CD4-positive, alpha-beta T cell treated with Interleukin-15 for 1 hour (primary cell): ENCODE results near the gene LIPM.
"Not testable (repeated sequence)": the region's sequence is repeated elsewhere in the genome, so short reads cannot be mapped to it uniquely, and the experiment has no call there.

Experiments used
- DNase-seq: peaks from one replicate; pipeline ENCODE4 v3.0.0-alpha.2; 2020

Gene LIPM

DNA sequence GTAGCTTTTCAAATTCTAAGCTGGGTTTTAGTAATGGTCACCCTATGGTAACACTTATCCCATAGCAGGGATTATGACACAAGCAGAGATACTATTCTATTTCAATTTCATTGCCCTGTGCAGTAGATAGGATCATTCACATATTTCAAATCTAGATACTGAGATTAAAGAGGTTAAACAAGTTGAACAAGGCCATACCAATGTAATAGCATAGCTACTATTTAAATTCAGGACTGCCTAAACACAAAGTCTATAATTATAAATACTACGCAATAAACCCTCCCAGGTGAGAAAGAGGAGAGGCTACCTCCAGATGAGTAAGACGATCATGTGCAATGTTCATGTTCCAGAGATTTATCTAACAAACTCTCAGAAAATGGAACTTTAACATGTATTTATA lies 1.1 kb downstream of the LIPM start:
- DNase-seq = no peak

DNA sequence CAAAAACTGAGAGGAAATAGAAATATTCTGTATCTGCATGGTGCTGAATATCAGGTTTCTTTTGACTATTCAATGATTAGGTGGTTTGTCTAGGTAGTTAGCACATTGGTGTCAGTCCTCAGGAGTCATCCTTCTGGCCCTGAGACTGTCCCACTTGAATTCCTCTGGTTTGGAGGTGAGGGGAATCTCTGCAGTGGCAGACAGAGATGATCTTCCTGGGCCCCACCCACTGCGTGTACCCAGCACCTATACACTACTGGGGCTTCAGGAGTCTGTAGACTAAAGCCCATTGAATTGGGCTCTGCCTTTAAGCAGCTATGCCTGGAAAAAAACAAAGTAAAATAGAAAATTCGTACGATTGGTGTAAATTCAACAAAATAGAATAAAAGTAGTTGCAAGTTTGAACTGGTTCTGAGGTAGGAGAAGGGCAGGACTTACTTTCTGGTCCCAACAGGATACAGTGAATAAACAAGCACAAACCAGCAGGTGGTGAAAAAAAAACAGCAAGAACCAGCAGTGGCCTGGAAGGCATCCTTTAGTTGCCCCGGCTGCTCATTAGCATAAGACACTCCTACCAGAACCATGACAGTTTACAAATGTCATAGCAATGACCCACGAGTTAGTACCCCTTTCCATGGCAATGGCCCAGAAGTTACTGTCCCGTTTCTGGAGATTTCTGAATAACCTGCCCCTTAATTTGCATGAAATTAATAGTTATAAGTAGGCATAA lies 1.7 kb downstream of the LIPM start:
- no peak for DNase-seq

DNA sequence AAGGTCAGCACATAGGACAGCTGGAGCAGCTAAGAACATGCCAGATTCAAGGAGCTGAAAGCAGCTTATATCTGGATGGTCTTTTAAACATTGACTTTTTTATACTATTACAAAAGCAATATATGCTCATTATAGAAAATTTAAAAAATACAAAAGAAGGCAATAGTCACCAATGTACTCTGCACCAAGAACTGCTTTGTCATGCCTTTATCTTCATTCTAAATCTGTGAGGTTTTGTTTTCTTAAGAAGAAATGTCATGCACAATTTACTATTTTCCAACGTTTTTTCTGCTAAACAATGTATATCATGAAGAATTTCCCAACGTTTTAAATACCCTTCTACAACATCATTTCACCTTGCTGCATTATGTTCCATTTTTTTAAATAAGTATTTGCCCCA lies 2.8 kb downstream of the LIPM start:
- no peak for DNase-seq

DNA sequence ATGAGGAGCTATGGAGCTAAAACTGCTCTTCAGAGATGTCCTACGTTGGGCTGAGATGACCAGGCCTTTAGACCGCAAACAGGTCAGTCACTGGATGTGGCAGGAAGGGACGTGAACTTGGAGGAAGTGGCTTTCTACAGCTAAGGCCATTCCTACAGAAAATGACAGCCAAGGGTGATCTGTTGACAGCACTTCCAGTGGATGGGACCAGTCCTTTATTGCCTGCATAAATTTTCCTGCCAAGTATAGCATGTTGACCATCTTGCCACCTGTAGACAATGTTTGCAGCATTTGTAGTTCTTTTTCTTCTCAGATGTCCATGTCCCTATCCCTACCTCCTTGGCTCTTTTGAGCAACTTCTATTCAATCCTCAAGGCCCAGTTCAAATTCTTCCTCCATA lies 3.4 kb downstream of the LIPM start:
- DNase-seq = no peak

DNA sequence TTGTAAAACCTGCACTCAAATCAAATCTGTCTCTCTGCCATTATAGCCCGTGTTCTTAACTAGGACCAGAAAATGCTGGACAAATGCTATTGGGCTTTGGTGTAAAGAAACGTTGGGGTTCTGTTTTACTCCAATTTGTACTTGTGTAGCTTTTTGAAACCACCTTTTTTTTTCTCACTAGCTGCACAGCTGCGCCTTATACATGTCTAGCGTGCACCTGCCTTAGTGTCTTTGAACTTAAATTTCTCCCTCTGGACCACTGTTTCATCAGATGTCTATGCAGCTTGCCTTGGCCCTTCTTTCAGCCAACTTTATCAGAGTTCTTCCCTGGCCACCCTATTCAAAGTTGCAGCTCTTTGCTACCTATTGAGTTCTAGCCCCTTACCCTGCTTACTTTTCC lies 7.1 kb downstream of the LIPM start:
- no peak for DNase-seq

DNA sequence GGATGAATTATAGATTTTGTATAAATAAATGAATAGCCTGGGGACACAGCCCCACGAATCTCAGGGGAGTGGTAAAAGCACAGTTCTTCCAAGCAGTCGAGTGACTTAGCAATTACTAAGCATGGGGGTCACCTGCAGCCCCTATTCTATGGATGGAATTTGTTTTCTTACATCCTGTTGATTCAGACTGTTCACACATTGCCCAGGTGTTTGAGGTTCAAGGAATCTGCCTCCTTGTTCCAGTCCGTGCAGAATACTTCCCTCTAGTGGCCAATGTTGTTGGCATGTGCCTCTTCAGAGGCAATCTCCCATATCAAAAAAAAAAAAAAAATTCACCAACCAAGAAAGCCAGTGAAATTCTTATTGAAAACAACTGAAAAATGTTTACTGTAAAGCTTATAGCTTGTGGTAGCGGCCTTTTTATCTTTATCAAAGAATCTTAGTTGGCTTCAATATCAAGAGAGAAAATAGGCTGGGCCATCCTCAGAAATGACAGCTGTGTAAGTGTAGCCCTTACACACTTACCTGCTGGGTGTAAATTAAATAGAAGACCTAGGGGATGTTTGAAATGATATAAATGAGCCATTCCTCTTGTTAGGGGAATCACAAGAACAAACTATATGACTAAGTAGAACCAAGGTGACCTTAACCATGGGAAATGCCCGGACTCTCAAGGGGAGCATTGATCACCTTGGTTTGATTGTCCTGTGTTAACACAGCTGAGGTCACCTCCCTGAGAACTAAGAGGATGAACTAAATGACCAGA lies 7.8 kb downstream of the LIPM start:
- peak; percentile 25 for DNase-seq

DNA sequence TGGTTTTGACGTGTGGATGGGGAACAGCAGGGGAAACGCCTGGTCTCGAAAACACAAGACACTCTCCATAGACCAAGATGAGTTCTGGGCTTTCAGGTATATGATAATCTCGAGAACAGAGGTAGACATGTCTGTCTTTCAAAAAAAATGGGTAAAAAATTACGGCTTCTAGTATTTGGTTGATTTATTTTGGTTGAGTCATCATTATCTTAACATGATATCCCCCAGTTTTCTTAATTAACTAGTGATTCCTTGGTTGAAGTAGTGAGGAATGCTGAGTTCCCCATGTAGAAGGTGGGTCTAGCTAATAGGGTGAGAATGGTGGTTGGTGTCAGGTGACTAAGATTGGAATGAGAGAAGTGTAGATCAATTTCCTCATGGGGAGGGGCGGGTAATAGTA lies 10.7 kb downstream of the LIPM start:
- no peak for DNase-seq

DNA sequence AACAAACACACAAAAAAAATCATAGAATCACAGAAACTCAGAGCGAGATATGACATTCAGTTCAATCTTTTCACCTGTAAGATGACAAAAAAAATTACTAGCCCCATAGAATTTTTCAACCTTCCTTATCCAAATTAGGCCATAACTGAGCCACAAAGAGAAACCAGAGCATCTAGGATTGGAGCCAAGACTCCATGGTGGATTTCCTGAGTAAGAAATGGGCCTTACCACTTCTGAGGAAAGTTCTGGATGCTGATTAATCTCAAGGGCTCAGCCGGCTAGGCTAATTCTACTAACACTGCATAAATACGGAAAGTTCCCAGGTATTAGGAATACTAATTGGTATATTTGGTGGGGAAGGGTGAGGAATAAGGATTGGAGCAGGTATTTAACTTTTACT lies 16.8 kb downstream of the LIPM start:
- DNase-seq = no peak

DNA sequence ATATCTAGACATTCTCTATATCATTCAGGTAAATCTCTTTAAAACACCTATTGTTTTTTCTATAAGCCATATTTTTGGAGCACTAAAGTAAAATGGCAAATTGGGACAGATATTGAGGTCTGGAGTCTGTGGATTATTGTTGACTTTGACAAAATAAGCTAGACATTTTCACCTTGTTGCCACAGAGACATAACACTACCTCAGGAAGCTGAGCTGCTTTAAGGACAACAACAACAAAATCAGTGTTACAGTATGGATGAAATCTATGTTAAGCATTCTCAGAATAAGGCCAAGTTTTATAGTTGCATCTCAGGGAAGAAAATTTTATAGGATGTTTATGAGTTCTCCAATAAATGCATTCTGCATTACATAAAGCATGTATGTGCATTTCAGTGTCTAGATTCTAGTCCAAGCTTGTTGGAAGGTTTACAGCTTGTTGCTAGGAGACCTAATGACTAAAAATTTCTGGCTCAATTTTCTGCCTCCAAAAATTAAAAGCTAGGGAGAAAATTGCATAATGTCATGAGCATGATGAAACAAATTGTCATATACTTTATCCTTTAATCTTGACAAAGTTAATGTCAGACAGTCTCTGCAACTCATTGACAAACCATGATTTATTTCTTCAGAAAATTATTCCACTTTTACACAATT lies 18.3 kb downstream of the LIPM start:
- no peak for DNase-seq

DNA sequence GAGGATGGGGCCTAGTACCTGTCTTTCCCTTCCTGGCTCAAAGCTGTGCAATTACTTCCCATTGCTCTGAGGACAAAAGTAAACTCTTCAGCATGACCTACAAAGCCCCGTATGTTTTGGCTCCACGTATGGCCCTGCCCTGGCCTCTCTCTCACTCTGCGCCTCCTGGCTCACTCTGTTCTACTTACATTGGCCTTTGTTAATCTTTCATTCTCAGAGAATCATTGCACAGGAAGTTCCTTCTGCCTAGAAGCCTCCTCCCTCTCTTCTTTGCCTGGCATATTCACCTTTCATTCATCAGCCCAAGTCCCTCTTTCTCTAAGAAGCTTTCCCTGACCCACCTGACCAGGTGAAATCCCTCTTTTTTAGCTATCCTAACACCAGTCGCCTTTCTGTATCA lies 23.9 kb downstream of the LIPM start:
- no peak for DNase-seq

DNA sequence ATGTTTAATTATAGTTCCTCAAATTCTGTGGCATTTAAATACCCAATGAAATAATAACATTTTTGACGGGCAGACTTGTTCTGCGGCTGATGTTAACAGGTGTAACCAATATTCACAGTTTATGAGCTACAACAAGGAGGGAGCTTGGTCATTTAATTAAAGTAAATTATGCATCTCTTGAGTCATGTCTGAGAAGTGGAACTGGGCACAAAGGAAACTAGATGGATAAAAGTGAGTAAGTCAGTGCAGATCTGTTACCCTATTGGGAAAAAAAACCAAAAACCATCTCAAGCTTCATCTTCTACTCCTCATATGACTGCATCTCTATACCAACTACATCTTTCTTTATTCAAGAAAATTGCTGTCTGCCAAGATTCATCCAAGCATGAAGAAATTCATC lies 25.1 kb downstream of the LIPM start:
- no peak for DNase-seq

DNA sequence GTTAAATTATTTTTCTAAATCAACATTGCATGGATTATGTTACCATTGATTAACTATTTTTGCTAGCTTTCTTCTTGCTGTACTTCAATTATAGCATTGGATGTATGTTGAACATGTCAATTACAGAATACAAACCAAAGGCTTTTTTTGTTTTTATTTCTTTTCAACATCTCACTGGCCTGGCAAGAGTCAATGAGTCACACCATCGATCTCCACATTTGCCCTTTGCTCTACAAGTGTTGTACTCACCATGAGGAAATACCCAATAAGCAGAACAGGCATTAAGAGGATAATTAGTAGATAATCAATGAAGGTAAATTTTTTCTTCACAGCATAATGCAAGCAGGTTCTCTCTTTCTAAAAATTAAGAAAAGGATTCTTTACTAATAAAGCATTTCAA lies 25.8 kb downstream of the LIPM start:
- no peak for DNase-seq

DNA sequence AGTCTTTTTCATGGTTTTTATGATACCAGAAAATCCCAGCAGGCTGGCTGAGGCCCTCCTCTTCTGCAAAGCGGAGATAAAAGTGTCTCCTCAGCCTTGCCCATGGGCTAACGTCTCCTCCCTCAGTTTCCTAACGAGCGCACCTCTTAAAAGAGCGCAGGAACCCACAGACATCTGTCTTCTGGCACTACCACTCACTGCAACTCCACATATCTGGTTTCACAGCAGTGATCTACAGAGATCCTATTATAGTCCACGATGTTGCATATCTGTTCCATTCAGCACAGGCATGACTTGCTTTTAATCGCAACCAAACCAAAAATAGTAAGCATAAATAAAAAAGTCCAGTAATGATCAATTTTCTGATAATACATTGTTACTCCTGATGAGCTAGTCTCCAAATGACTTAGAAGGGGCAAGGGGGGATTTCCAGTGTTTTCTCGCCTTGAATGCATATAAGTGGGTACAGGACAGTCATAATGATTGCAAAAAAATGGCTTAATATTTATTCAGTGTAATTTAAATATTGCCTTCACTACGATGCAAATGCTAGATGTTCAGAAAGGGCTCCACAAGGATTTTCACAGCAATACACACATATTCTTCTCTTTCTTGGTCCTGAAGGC lies 28.2 kb downstream of the LIPM start:
- DNase-seq = no peak

DNA sequence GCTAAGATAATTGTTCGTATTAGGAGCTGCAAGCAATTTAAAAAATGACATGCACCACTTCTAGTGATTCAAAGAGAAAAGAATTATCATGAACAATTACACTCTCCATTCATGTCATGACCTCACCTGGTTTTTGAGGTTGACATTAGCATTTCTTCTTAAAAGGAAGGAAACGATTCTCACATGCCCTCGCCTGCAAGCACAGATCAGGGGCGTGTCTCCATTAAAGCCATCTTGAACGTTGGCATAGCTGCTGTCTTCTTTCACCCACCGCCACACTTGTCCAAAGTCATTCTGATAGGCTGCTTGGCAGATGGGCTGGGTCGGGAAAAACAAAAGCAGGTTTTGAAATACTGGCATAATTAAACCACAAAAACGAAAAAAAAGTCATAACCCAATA lies 29.2 kb downstream of the LIPM start:
- DNase-seq = peak; percentile 50

DNA sequence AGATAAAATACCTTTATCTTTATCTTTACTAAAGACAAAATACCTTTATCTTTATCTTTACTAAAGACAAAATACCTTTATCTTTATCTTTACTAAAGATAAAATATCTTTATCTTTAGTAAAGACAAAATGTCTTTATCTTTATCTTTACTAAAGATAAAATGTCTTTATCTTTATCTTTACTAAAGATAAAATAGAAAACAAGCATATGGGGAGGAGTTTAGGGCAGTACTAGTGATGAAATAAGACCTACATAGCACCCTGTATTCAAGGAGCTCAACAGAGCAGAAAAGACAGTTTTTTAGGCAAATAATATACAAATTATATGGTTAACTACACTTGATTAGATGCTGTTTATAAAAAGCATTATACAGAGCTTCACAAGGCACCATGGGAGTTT lies 29.8 kb downstream of the LIPM start:
- no peak for DNase-seq

DNA sequence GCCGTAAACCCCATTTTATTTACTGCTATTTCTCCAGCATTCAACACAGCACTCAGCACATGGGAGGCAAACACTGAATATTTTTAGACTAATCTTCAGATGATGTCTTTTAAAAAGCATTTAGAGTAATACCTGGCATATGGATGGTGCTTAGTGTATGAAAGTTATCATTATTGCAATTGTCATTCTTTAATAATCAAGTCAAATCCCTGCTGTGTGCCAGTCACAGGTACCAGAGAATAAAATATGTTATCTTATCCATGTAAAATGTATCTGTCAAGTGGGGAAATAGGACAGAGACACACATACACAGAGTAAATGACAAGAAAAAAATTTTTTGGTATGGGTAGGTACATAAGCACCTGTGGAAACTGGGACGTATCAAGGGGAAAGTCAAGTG lies 30.6 kb downstream of the LIPM start:
- DNase-seq = no peak

DNA sequence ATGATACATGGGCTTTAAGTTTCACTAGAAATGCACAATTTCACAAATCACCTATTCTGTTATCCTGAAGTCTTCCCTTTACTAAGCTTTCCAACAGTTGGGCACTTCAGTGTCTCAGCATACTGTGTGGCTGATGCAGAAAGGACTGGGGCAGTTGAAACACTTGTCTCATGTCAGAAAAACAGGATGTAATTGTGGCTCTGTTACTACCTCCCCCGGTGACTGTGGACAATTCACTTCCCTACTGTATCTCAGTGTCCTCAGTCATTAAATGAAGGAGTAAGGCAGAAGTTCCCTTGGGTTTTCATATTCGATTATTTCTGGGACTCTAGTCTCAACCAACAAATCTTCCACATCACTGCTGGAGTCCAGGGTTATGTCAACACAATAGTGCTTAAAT lies 31.2 kb downstream of the LIPM start:
- DNase-seq = no peak

DNA sequence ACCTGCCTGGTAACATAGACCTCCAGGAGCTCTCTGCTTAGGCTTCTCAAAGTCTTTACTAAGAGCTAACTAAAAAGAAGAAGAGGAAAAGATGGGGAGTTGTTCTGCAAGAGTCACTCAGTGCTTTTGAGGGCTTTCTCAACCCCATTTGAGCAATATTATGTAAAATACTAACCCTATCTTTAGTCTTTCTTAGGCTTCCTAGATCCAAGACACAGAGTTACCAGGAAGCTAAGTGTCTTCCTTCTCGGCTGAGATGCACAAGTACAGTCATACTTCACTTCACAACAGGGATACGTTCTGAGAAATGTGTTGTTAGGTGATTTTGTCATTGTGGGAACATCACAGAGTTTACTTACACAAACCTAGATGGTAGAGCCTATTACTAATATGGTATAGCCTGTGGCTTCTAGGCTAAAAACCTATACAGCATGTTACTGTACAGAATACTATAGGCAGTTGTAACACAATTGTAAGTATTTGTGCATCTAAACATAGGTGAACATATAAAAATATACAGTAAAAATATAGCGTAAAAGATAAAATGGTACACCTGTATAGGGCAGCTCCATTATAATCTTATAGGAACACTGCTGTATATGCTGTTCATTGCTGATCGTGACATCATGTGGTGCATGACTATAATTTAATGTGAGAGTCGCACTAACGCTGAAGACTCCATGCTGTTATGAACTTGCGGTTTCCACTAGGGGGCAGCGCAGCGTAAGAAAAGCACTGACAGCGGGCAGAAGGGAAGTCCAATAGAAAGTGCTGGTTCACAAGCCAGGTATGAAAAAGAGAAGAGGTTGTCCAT lies 32.8 kb downstream of the LIPM start:
- peak; percentile 84 for DNase-seq

DNA sequence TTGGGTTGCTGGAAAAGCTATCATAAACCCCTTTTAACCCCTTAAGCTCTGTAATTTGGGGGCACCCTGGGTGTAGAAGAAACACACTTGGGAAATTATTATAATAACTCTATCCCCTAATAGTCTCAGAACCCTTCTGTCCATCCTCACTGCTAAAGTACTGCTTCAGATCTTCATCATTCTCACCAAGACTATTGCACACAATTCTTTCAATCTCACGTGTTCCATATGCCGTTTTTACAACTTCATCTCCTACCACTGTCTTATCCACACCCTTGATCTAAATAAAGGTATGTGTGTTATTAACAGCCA lies 33.3 kb downstream of the LIPM start:
- no peak for DNase-seq

DNA sequence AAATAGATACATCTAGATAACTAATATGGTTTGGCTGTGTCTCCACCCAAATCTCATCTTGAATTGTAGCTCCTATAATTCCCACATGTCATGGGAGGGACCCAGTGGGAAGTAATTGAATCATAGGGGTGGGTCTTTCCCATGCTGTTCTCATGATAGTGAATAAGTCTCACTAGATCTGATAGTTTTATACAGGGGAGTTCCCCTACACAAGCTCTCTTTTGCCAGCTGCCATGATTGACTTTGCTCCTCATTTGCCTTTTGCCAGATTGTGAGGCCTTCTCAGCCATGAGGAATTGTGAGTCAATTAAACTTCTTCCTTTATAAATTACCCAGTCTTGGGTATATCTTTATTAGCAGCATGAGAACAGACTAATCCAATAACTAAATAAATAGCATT lies 35.1 kb downstream of the LIPM start:
- not testable (repeated sequence) for DNase-seq

DNA sequence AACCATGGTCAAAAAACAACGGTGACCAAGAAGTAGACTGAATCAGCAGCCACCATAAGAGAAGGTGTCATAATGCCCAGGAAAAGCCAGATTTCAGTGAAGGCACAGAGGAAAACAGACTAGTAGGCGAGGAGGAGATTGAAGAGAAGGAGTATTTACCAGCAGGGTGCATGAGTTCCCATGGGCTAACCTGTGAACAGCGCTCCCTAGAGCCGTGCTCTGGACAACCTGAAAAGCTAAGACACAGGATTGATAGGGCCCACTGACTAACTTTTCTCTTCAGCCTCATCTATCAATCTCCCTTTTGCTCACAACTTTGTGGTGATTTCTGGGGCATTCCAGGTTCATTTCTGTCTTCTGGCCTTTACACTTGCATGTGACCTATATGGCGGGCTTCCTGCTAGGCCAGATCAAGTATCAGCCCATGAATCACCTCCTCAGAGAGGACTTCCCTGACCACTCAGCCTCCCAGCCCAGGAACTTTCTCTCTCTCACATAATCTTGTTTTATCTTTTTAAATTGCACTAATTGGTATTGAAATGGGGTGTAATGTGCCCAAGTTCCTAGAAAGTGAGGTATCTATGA lies 36.3 kb downstream of the LIPM start:
- no peak for DNase-seq

DNA sequence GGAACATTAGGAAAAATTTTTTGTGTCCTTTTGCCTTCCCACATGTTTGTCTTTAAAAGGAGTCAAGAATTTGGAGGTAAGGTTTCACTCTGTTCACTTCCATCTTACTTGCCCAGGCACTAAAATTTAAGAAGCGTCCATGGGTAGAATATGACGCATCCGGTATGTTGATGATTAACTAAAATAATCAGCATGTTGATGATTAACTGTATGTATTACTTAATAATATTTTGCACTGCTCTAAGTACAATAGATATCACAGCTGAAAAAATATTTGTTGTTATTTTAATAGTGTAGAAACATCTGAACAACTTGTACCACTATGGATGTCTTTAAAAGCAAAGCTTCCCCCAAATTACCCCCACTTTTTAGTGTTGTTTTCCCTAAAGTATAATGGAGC lies 37.6 kb downstream of the LIPM start:
- no peak for DNase-seq

DNA sequence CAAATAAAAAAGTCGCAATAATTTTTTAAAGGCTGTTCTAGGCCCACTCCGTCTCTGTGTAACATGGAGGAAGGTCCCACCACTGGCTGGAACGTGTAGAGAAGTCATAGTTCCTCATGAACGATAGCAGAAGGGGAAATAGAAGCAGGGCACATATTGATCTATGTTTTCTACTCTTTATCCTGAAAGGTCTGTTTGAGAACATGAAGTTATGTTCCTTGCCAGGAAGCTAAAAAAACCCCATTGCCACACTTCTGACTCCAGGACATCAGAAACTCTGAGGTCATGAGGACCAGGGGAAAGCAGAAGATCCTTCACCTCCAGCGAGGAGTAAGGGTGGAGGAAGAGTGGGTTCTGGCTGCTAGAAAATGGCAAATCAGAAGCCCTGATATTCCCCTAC lies 38.4 kb downstream of the LIPM start:
- no peak for DNase-seq
